ENCODE measurements around the gene LTBP3. TPM values are rescaled to one million over a fixed set of nuclear protein-coding genes. Genes with fewer than 3 reads are reported as not detected.

LTBP3 gene
- total and polyA plus RNA-seq, 10 donors: 20.6 to 137 (median 87.5) TPM

DNA sequence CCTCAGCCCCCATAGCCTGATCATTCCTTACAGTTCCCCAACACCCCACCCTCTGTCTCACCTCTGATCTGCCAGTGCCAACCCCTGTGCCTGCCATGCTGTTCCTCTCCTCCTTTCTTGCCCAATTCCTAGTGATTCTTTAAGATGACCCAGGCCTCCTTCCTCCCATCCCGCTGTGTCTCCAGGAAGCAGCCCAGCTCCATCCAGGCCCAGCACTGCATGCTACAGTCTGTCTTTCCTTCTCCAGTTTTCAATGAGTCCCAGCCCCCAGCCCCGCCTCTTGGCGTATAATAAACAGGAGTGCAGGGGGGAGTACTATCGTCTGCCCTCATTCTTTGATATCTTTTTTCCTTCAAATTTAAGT lies 12.3 kb downstream of the LTBP3 start:
- peak; percentile 77 for DNase-seq
- intact Hi-C loops (cut with DNase I; ENCODE audit: low total_unique reads): no loop called here
- peaks cover 10 to 58% (median 48%) of the 10 kb centered on the region in 6 donors for H3K4me1 ChIP-seq
- 44 to 59% (median 51%) methylated on average over 4 of the region's 4 CpGs for WGBS, 5 donors
- peak overlapping the region; percentile 59 to 89 (median 80) for H3K27ac ChIP-seq
- H3K9me3 ChIP-seq: no peaks in the 10 kb centered on the region
- peak overlapping the region in 5 of 8 donors; percentile 34 to 66 (median 43) for H3K4me3 ChIP-seq
- peaks cover 0 to 7% (median 0%) of the 10 kb centered on the region in 6 donors for H3K36me3 ChIP-seq
- no peaks in the 10 kb centered on the region for H3K27me3 ChIP-seq (replicated peaks in 1 of 7)
- TF ChIP-seq, protein P1, sequence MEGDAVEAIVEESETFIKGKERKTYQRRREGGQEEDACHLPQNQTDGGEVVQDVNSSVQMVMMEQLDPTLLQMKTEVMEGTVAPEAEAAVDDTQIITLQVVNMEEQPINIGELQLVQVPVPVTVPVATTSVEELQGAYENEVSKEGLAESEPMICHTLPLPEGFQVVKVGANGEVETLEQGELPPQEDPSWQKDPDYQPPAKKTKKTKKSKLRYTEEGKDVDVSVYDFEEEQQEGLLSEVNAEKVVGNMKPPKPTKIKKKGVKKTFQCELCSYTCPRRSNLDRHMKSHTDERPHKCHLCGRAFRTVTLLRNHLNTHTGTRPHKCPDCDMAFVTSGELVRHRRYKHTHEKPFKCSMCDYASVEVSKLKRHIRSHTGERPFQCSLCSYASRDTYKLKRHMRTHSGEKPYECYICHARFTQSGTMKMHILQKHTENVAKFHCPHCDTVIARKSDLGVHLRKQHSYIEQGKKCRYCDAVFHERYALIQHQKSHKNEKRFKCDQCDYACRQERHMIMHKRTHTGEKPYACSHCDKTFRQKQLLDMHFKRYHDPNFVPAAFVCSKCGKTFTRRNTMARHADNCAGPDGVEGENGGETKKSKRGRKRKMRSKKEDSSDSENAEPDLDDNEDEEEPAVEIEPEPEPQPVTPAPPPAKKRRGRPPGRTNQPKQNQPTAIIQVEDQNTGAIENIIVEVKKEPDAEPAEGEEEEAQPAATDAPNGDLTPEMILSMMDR (IDR thresholded peaks at IDR 0.05 in 8 of 11, conservative IDR thresholded peaks at IDR 0.05 in 3 of 11): no peak
- TF ChIP-seq POLR2A (IDR thresholded peaks at IDR 0.05) (no peak), POLR2AphosphoS5 (IDR thresholded peaks at IDR 0.05) (no peak)

DNA sequence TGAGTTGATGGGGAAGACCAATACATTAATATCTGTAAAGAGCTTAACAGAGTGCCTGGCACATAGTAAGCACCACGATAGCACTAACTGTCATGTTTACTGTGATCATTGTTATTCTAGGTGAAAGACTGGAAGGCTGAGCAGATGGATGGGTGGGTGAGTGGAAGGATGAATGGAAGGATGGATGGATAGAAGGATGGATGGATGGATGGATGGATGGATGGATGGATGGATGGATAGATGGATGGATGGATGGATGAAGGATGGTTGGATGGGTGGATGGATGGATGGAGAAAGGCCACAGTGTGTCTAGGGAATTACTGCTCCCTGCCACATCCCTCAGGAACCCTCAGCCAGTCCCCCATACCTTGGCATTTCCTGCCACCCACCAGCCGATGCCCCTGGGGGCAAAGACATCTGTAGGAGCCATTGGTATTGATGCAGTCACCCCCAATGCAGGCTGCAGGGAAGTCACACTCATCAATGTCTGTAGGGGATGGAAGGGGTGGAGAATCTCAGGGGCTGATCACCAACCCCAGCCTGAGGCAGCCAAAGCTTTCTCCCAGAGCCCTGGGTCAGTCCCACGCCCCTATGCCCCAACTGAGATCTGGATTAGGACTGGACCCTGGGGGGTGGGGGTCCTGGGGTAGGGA lies 15.3 kb downstream of the LTBP3 start:
- Histone ChIP-seq H3K27me3 (replicated peaks in 1 of 7) (no peaks in the 10 kb centered on the region), H3K27ac (peak overlapping the region in 3 of 8 donors; percentile 11 to 27 (median 13)), H3K4me3 (no peak overlapping the region), H3K36me3 (peaks cover 0 to 25% (median 13%) of the 10 kb centered on the region in 6 donors), H3K4me1 (peaks cover 15 to 70% (median 63%) of the 10 kb centered on the region in 6 donors), H3K9me3 (no peaks in the 10 kb centered on the region)
- no peak for DNase-seq
- intact Hi-C loops (cut with DNase I; ENCODE audit: low total_unique reads): loop anchor here (5.0 kb wide), 1 partner anchor 44 kb away; no protein-coding TSS in a partner anchor
- TF ChIP-seq POLR2AphosphoS5 (IDR thresholded peaks at IDR 0.05): no peak
- 87 to 100% (median 93%) methylated on average over 3 of the region's 3 CpGs for WGBS, 5 donors

DNA sequence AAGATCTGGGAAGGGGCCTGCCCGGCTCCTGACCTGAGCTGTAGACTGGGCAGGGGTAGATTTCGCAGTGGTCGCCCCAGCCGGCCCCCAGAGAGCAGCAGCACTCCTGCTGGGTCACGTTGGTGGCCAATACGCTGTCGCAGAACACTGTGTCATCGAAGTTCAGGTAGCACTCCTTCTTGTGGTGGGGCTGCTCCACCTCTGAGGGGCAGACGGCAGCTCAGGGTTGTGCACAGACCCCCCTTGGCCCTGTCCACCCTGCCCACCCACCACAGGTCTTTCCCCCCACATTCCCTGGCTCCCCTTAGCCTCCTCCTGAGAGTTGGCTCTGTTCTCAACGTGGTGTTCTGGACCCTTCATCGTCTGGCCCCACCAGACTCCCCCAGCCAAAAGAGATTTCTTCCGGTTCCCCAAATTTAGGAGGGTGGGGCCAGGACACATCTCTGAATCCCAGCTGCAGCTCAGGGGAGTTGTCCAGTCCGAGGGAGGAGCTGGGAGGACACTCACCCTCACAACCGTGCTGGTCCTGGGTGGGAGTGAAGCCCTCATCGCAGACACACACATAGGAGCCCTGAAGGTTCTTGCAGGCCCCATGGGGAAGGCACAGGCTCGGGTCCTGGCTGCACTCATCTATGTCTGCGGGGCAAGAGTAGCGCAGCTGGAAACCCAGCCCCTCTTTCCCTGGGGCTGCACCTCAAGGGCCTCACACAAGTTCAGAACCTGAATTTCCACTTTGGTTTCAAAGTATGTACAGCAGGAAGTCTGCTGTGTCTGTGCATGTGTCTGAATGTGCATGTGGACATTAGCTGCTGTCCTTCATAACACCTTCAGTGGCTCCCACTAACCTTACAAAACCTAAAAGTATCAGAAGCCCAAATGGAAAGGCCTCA lies 16.8 kb downstream of the LTBP3 start:
- TF ChIP-seq POLR2A (IDR thresholded peaks at IDR 0.05) (no peak), POLR2AphosphoS5 (IDR thresholded peaks at IDR 0.05) (no peak)
- TF ChIP-seq, protein P1 (IDR thresholded peaks at IDR 0.05 in 8 of 11, conservative IDR thresholded peaks at IDR 0.05 in 3 of 11): peak in 1 of 11 experiments; percentile 22
- Histone ChIP-seq H3K9me3 (no peaks in the 10 kb centered on the region), H3K36me3 (peaks cover 0 to 34% (median 24%) of the 10 kb centered on the region in 6 donors), H3K4me1 (peaks cover 7 to 65% (median 51%) of the 10 kb centered on the region in 6 donors), H3K27ac (peak overlapping the region; percentile 58 to 96 (median 90)), H3K4me3 (peak overlapping the region; percentile 63 to 98 (median 82)), H3K27me3 (replicated peaks in 1 of 7) (no peaks in the 10 kb centered on the region)
- intact Hi-C loops (cut with DNase I; ENCODE audit: low total_unique reads): loop anchor here (5.0 kb wide), 1 partner anchor 46 kb away; no protein-coding TSS in a partner anchor
- DNase-seq: no peak
- WGBS, 5 donors: 37 to 77% (median 43%) methylated on average over 10 to 18 of the region's 18 CpGs

DNA sequence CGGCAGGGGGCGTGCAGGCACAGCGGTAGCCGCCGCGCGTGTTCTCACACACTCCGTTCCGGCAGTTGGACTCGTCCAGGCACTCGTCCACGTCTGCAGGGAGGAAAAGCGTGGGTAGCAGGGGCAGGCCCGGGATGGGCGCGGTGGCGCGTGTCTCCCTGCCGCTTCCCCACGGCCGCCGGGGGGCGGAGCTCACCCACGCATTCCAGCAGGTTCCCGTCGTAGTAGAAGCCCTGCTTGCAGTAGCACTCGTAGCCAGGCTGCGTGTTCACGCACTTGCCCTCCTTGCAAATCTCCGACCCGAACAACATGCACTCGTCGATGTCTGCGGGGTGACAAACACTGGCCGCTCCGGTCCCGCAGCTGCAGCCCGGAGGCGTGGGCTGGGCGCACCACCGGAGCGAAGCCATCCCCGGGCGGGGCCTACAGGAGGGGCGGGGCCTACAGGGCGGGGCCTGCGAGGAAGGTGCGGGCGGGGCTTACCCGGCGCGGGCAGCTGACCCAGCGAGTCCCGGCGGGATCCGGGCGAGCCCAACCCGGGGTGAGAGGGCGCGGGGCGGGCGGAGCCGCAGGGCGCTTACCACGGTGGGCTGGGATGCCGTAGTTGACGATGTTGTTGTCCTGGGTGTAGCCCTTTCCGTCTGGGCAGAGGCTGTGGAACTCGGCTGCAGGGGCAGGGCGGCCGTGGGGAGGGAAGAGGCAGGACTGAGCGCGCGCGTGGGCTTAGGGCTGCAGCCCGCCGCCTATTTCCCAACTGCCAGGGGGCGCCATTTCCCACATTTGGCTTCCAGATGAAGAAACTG lies 17.7 kb downstream of the LTBP3 start:
- H3K36me3 ChIP-seq: peaks cover 0 to 42% (median 30%) of the 10 kb centered on the region in 6 donors
- peak overlapping the region; percentile 63 to 98 (median 82) for H3K4me3 ChIP-seq
- H3K27ac ChIP-seq: peak overlapping the region; percentile 79 to 96 (median 90)
- peak; percentile 99 for DNase-seq
- H3K9me3 ChIP-seq: no peaks in the 10 kb centered on the region
- 0 to 1% (median 0%) methylated on average over 20 to 78 of the region's 78 CpGs for WGBS, 5 donors
- H3K27me3 ChIP-seq (replicated peaks in 1 of 7): no peaks in the 10 kb centered on the region
- H3K4me1 ChIP-seq: peaks cover 7 to 59% (median 42%) of the 10 kb centered on the region in 6 donors
- intact Hi-C loops (cut with DNase I; ENCODE audit: low total_unique reads): loop anchor here (5.0 kb wide), 1 partner anchor 47 kb away; no protein-coding TSS in a partner anchor
- peak; percentile 78 to 87 (median 82) for TF ChIP-seq POLR2AphosphoS5 (IDR thresholded peaks at IDR 0.05)
- TF ChIP-seq, protein P1 (IDR thresholded peaks at IDR 0.05 in 8 of 11, conservative IDR thresholded peaks at IDR 0.05 in 3 of 11): peak; percentile 82 to 96 (median 90)
- TF ChIP-seq POLR2A (IDR thresholded peaks at IDR 0.05): no peak

Data from spleen (tissue), 11 donors.